GM23338 (cell line): ENCODE measurements around the gene CWC27. TPM values are rescaled to one million over a fixed set of nuclear protein-coding genes. Genes with fewer than 3 reads are reported as not detected.

Experiments
- ATAC-seq: fragments of 200-7000 bp; cut with Tn5 transposase; 3 replicates; pipeline ENCODE4 v1.9.1; 2020
- DNase-seq: peaks from one replicate; pipeline ENCODE4 v3.0.0-alpha.2; 2015; ENCODE audit warnings: low spot score
- H2AFZ ChIP-seq: fragments of 200-600 bp; sonication (generic); 2 replicates; pipeline ENCODE4 v1.8.0; 2016; ENCODE audit warnings: antibody characterized with exemption, mild to moderate bottlenecking, moderate library complexity
- H3F3A ChIP-seq: fragments of 200-600 bp; sonication (generic); replicated peaks from 2 replicates; pipeline ENCODE4 v1.8.0; 2017; ENCODE audit warnings: antibody characterized with exemption, mixed run types, low read depth
- H3K27ac ChIP-seq: fragments of 200-600 bp; sonication (generic); 2 replicates; pipeline ENCODE4 v1.6.1; 2016; ENCODE audit warnings: low read depth
- H3K27me3 ChIP-seq: fragments of 200-600 bp; sonication (generic); 2 replicates; pipeline ENCODE4 v1.8.0; 2016; ENCODE audit warnings: mild to moderate bottlenecking, mixed run types, moderate library complexity; ENCODE audit not compliant: insufficient read depth
- H3K36me3 ChIP-seq: fragments of 200-600 bp; sonication (generic); 2 replicates; pipeline ENCODE4 v1.8.0; 2016; ENCODE audit warnings: mild to moderate bottlenecking; ENCODE audit not compliant: insufficient read depth
- H3K4me1 ChIP-seq: fragments of 200-600 bp; sonication (generic); 2 replicates; pipeline ENCODE4 v1.8.0; 2016; ENCODE audit warnings: mild to moderate bottlenecking, moderate library complexity; ENCODE audit not compliant: insufficient read depth
- H3K4me2 ChIP-seq: fragments of 200-600 bp; sonication (generic); 2 replicates; pipeline ENCODE4 v1.7.1; 2017; ENCODE audit warnings: mixed run types
- H3K4me3 ChIP-seq: fragments of 200-600 bp; sonication (generic); 2 replicates; pipeline ENCODE4 v1.6.1; 2016; ENCODE audit warnings: mixed run types
- H3K79me2 ChIP-seq: fragments of 200-600 bp; sonication (generic); replicated peaks from 2 replicates; pipeline ENCODE4 v1.8.0; 2017; ENCODE audit warnings: mild to moderate bottlenecking; ENCODE audit not compliant: insufficient read depth
- H3K9me2 ChIP-seq: fragments of 200-600 bp; sonication (generic); 2 replicates; pipeline ENCODE4 v1.8.0; 2017; ENCODE audit not compliant: insufficient read depth
- H4K20me1 ChIP-seq: fragments of 200-600 bp; sonication (generic); replicated peaks from 2 replicates; pipeline ENCODE4 v1.8.0; 2017; ENCODE audit warnings: mild to moderate bottlenecking; ENCODE audit not compliant: insufficient read depth
- H3K27ac Mint-ChIP-seq: 2 replicates; pipeline ENCODE4 v1.8.0; 2020; ENCODE audit warnings: inconsistent platforms, mild to moderate bottlenecking, moderate library complexity, mixed read lengths
- H3K27me3 Mint-ChIP-seq: 3 replicates; pipeline ENCODE4 v1.8.0; 2022; ENCODE audit warnings: low read depth, mild to moderate bottlenecking, moderate library complexity, mixed read lengths, inconsistent platforms; ENCODE audit not compliant: insufficient read depth, poor library complexity
- H3K36me3 Mint-ChIP-seq: 3 replicates; pipeline ENCODE4 v1.8.0; 2021; ENCODE audit warnings: low read depth, mild to moderate bottlenecking, inconsistent platforms, moderate library complexity, mixed read lengths
- H3K4me1 Mint-ChIP-seq: 3 replicates; pipeline ENCODE4 v1.8.0; 2020; ENCODE audit warnings: mild to moderate bottlenecking, inconsistent platforms, mixed read lengths
- H3K4me3 Mint-ChIP-seq: 3 replicates; pipeline ENCODE4 v1.8.0; 2021; ENCODE audit warnings: moderate library complexity, mild to moderate bottlenecking, inconsistent platforms, mixed read lengths
- H3K9me3 Mint-ChIP-seq: 3 replicates; pipeline ENCODE4 v1.8.0; 2020; ENCODE audit warnings: moderate library complexity, mild to moderate bottlenecking, inconsistent platforms, mixed read lengths
- CREB1 ChIP-seq: fragments of 250-450 bp; sonication (Bioruptor Pico); IDR thresholded peaks from 2 replicates; pipeline ENCODE4 v1.5.0; 2020; ENCODE audit warnings: low read depth, mild to moderate bottlenecking, moderate library complexity
- CTCF ChIP-seq, 2 experiments: fragments of 200-600 bp in 1 of 2; sonication (generic) in 1 of 2; conservative IDR thresholded peaks; 2 replicates each; pipeline versions ENCODE4 v1.5.1 to v1.6.1; 2016 to 2017; ENCODE audit warnings: antibody characterized with exemption in 2 of 2, low read depth in 2 of 2, mild to moderate bottlenecking in 2 of 2, moderate library complexity in 1 of 2
- ETS1 ChIP-seq: IDR thresholded peaks from 2 replicates; pipeline ENCODE4 v1.6.1; 2016; ENCODE audit warnings: antibody characterized with exemption
- EZH2 ChIP-seq: fragments of 200-600 bp; sonication (generic); IDR thresholded peaks from one replicate; pipeline ENCODE4 v1.8.0; 2017; ENCODE audit warnings: antibody characterized with exemption, mild to moderate bottlenecking, low read depth; ENCODE audit not compliant: unreplicated experiment
- EZH2phosphoT487 ChIP-seq: fragments of 200-600 bp; sonication (generic); IDR thresholded peaks from one replicate; pipeline ENCODE4 v1.8.1; 2018; ENCODE audit warnings: antibody characterized with exemption; ENCODE audit not compliant: unreplicated experiment
- JUNB ChIP-seq: IDR thresholded peaks from one replicate; pipeline ENCODE4 v1.6.1; 2016; ENCODE audit warnings: antibody characterized with exemption; ENCODE audit not compliant: unreplicated experiment
- NANOG ChIP-seq: IDR thresholded peaks from 2 replicates; pipeline ENCODE4 v1.6.1; 2016; ENCODE audit warnings: antibody characterized with exemption, borderline replicate concordance
- POLR2AphosphoS5 ChIP-seq: IDR thresholded peaks from 2 replicates; pipeline ENCODE4 v1.6.1; 2016; ENCODE audit warnings: antibody characterized with exemption, low read depth
- REST ChIP-seq: IDR thresholded peaks from one replicate; pipeline ENCODE4 v1.6.1; 2018; ENCODE audit warnings: antibody characterized with exemption; ENCODE audit not compliant: unreplicated experiment
- STAT1 ChIP-seq: IDR thresholded peaks from one replicate; pipeline ENCODE4 v1.6.1; 2016; ENCODE audit warnings: antibody characterized with exemption; ENCODE audit not compliant: unreplicated experiment
- ZNF114 ChIP-seq: fragments of 250-450 bp; sonication (Bioruptor Pico); IDR thresholded peaks from 2 replicates; pipeline ENCODE4 v1.5.0; 2020; ENCODE audit warnings: mild to moderate bottlenecking, moderate library complexity
- ZNF331 ChIP-seq: fragments of 250-450 bp; sonication (Bioruptor Pico); IDR thresholded peaks from 2 replicates; pipeline ENCODE4 v1.5.0; 2020; ENCODE audit warnings: low read depth, mild to moderate bottlenecking, moderate library complexity
- ZNF462 ChIP-seq: fragments of 250-450 bp; sonication (Bioruptor Pico); IDR thresholded peaks from 2 replicates; pipeline ENCODE4 v1.5.0; 2020; ENCODE audit warnings: mild to moderate bottlenecking, moderate library complexity
- polyA plus RNA-seq: library from polyadenylated mRNA; unstranded; fragments of >200 nt; fragmentation: Nextera tagmentation; extraction: Ambion mirVana; gene quantifications from 2 replicates; pipeline ENCODE4 v1.2.1, GENCODE V29; 2016
- total RNA-seq: library from RNA; depleted of rRNA; stranded (reverse); fragments of >200 nt; shearing (Covaris generic); gene quantifications from 2 replicates; pipeline ENCODE4 v1.2.3, GENCODE V29; 2014

CWC27 gene
- total and polyA plus RNA-seq, 2 experiments from 2014 or later: 27.7 to 115 TPM

- no peak for TF ChIP-seq ZNF462 (CRISPR knock-in tag)
Observed at GRCh38 chr5:64987768-64988167, 219.0 kb downstream of the CWC27 start (continued).

- H3K4me1 ChIP-seq: peaks cover 1% of the 10 kb centered on the region; the same call in 1 of the 2 replicates
- peaks cover 7% of the 10 kb centered on the region for H3K27me3 Mint-ChIP-seq
- DNase-seq (no peak), ATAC-seq (no peak)
- no peak overlapping the region for H3K4me3 ChIP-seq
- no peaks in the 10 kb centered on the region for H3K9me2 ChIP-seq
- peaks cover under 1% of the 10 kb centered on the region; the same call in 1 of the 3 replicates for H3K9me3 Mint-ChIP-seq
- H3K4me2 ChIP-seq: no peak overlapping the region
- H3K79me2 ChIP-seq: no peaks in the 10 kb centered on the region
- H3K4me1 Mint-ChIP-seq: no peaks in the 10 kb centered on the region
- H4K20me1 ChIP-seq: no peaks in the 10 kb centered on the region
- no peak overlapping the region for H3K27ac ChIP-seq
- H3K36me3 ChIP-seq: no peaks in the 10 kb centered on the region
- no peaks in the 10 kb centered on the region for H3F3A ChIP-seq
- no peaks in the 10 kb centered on the region for H3K27me3 ChIP-seq
- no peak overlapping the region for H2AFZ ChIP-seq
- H3K36me3 Mint-ChIP-seq: no peaks in the 10 kb centered on the region
- no peak overlapping the region for H3K4me3 Mint-ChIP-seq
- H3K27ac Mint-ChIP-seq: 0 out of 2 replicates have a peak overlapping the region, but pooled peaks have one; percentile 29
- TF ChIP-seq STAT1 (no peak), ETS1 (no peak), POLR2AphosphoS5 (no peak), CREB1 (no peak), EZH2phosphoT487 (no peak), EZH2 (no peak), ZNF331 (CRISPR knock-in tag) (no peak), ZNF114 (CRISPR knock-in tag) (no peak), NANOG (no peak), CTCF (conservative IDR thresholded peaks at IDR 0.05; ENCODE audit: low read depth in 2 of 2) (no peak), JUNB (no peak), REST (no peak)
Observed at GRCh38 chr5:65009207-65009606, 240.5 kb downstream of the CWC27 start.
